ENCODE data around the gene MAMDC2. TPM values are rescaled to one million over a fixed set of nuclear protein-coding genes. Genes with fewer than 3 reads are reported as not detected.

Gene MAMDC2
- total RNA-seq, 1 donor from 2014 or later = 211 TPM

DNA sequence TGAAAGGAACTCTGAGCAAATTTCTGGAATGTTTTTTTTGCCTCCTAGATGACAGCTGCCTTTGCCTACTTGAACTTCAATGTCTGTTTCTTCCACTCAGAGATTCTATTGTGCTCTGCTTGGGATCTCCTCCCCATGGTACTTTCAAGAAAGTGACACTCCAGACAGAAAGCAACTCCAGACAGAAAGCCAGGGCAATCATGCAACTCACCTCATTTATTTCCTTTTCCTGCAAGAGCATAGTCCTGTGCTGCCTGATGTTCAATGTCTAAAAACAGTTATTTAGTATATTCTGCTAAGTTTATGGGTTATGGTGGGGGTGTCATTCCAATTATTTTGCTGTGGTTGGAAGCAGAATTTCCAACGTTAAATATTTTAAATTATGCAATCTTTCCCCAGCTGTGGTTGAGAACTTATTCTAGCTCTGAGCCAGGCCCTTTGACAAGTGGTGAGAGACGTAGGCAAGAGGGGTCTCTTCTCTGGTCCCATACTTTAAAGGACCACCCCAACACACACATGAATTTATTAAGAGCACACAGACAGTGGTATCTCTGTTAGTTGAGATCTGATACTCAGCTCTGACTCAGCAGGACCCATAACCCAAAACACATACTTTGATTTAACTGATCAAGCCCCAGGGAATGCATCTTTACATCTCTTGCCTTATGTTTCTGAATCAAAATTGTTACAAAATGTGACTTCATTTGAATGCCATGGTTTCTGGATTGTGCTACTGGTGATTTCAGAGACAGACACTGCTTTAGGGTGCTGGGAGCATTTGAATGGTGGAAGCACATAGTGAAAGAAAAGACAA is 39.5 kb upstream of the MAMDC2 start:
- Histone ChIP-seq H3K27ac (ENCODE audit: low read depth, low read length) (peak overlapping the region; percentile 87), H3K4me1 (ENCODE audit: insufficient read depth, low read length) (peaks cover 16% of the 10 kb centered on the region), H3K4me2 (ENCODE audit: low read length) (peak overlapping the region; percentile 56), H3K27me3 (ENCODE audit: insufficient read depth, low read length) (no peaks in the 10 kb centered on the region), H4K20me1 (ENCODE audit: insufficient read depth, low read length) (no peaks in the 10 kb centered on the region), H2AFZ (ENCODE audit: low read depth, low read length) (no peak overlapping the region), H3K79me2 (ENCODE audit: insufficient read depth, low read length) (no peaks in the 10 kb centered on the region), H3K4me3 (ENCODE audit: insufficient read depth, low read depth, low read length) (no peak overlapping the region), H3K36me3 (ENCODE audit: insufficient read depth, low read length) (no peaks in the 10 kb centered on the region), H3K9me3 (ENCODE audit: insufficient read depth, low read depth, low read length) (no peaks in the 10 kb centered on the region), H3K9ac (ENCODE audit: low read length) (peak overlapping the region; percentile 57)
- FAIRE-seq (no peak), DNase-seq (ENCODE audit: low read depth) (peak; percentile 77)
- H3K27ac Mint-ChIP-seq (ENCODE audit: unreplicated experiment) = peak overlapping the region; percentile 72
- H3K27me3 Mint-ChIP-seq (ENCODE audit: low read depth, unreplicated experiment) = no peaks in the 10 kb centered on the region
- no peak overlapping the region for H3K4me3 Mint-ChIP-seq (ENCODE audit: unreplicated experiment)
- H3K9me3 Mint-ChIP-seq (ENCODE audit: unreplicated experiment) = no peaks in the 10 kb centered on the region
- TF ChIP-seq, protein P1, sequence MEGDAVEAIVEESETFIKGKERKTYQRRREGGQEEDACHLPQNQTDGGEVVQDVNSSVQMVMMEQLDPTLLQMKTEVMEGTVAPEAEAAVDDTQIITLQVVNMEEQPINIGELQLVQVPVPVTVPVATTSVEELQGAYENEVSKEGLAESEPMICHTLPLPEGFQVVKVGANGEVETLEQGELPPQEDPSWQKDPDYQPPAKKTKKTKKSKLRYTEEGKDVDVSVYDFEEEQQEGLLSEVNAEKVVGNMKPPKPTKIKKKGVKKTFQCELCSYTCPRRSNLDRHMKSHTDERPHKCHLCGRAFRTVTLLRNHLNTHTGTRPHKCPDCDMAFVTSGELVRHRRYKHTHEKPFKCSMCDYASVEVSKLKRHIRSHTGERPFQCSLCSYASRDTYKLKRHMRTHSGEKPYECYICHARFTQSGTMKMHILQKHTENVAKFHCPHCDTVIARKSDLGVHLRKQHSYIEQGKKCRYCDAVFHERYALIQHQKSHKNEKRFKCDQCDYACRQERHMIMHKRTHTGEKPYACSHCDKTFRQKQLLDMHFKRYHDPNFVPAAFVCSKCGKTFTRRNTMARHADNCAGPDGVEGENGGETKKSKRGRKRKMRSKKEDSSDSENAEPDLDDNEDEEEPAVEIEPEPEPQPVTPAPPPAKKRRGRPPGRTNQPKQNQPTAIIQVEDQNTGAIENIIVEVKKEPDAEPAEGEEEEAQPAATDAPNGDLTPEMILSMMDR (IDR thresholded peaks at IDR 0.05; ENCODE audit: insufficient read depth, low read depth, low read length) = no peak
- no peak for TF ChIP-seq EZH2 (IDR thresholded peaks at IDR 0.05; ENCODE audit: insufficient read depth, low read length)
- peaks cover 4% of the 10 kb centered on the region for H3K4me1 Mint-ChIP-seq (ENCODE audit: low read depth, unreplicated experiment)
- no peaks in the 10 kb centered on the region for H3K36me3 Mint-ChIP-seq (ENCODE audit: low read depth, unreplicated experiment)

DNA sequence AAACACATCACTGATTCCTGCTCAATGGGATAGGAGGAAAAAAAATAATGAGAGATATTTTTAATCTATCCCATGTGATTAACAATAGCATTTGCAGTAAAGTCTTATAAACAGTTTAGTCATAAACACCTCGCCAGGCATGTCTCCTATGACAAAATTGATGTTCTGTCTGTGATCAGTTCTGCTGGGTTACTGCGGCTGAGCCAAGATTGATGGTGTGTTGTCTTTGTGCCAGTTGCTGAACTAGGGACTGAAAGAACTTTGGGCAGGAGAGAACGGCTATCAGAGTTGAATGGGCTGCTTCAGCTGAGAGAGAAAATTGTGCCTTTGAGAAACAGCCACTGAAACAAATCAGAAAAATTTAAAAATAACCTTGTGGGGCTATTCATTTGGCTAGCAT is 37.3 kb upstream of the MAMDC2 start:
- H3K9ac ChIP-seq (ENCODE audit: low read length) = no peak overlapping the region
- TF ChIP-seq, protein P1 (IDR thresholded peaks at IDR 0.05; ENCODE audit: insufficient read depth, low read depth, low read length) = no peak
- no peak for TF ChIP-seq EZH2 (IDR thresholded peaks at IDR 0.05; ENCODE audit: insufficient read depth, low read length)
- H3K27me3 Mint-ChIP-seq (ENCODE audit: low read depth, unreplicated experiment) = no peaks in the 10 kb centered on the region
- no peak overlapping the region for H3K4me2 ChIP-seq (ENCODE audit: low read length)
- no peaks in the 10 kb centered on the region for H3K9me3 Mint-ChIP-seq (ENCODE audit: unreplicated experiment)
- H3K27ac ChIP-seq (ENCODE audit: low read depth, low read length) = peak overlapping the region; percentile 7
- H3K4me3 ChIP-seq (ENCODE audit: insufficient read depth, low read depth, low read length) = no peak overlapping the region
- no peaks in the 10 kb centered on the region for H3K27me3 ChIP-seq (ENCODE audit: insufficient read depth, low read length)
- no peaks in the 10 kb centered on the region for H3K36me3 ChIP-seq (ENCODE audit: insufficient read depth, low read length)
- H4K20me1 ChIP-seq (ENCODE audit: insufficient read depth, low read length) = no peaks in the 10 kb centered on the region
- no peak overlapping the region for H3K27ac Mint-ChIP-seq (ENCODE audit: unreplicated experiment)
- H3K4me1 ChIP-seq (ENCODE audit: insufficient read depth, low read length) = peaks cover 16% of the 10 kb centered on the region
- peak overlapping the region; percentile 13 for H2AFZ ChIP-seq (ENCODE audit: low read depth, low read length)
- peaks cover 4% of the 10 kb centered on the region for H3K4me1 Mint-ChIP-seq (ENCODE audit: low read depth, unreplicated experiment)
- FAIRE-seq (peak; percentile 26), DNase-seq (ENCODE audit: low read depth) (peak; percentile 52)
- no peaks in the 10 kb centered on the region for H3K36me3 Mint-ChIP-seq (ENCODE audit: low read depth, unreplicated experiment)
- H3K79me2 ChIP-seq (ENCODE audit: insufficient read depth, low read length) = no peaks in the 10 kb centered on the region
- H3K9me3 ChIP-seq (ENCODE audit: insufficient read depth, low read depth, low read length) = no peaks in the 10 kb centered on the region
- H3K4me3 Mint-ChIP-seq (ENCODE audit: unreplicated experiment) = no peak overlapping the region

- H3K4me2 ChIP-seq (ENCODE audit: low read length) = no peak overlapping the region
- no peaks in the 10 kb centered on the region for H3K36me3 Mint-ChIP-seq (ENCODE audit: low read depth, unreplicated experiment)
- peaks cover 16% of the 10 kb centered on the region for H3K4me1 ChIP-seq (ENCODE audit: insufficient read depth, low read length)
- DNase-seq (ENCODE audit: low read depth) = no peak
- H3K9me3 ChIP-seq (ENCODE audit: insufficient read depth, low read depth, low read length) = no peaks in the 10 kb centered on the region
- no peak overlapping the region for H3K27ac ChIP-seq (ENCODE audit: low read depth, low read length)
- peaks cover 13% of the 10 kb centered on the region for H3K4me1 Mint-ChIP-seq (ENCODE audit: low read depth, unreplicated experiment)
- H3K27ac Mint-ChIP-seq (ENCODE audit: unreplicated experiment) = no peak overlapping the region
- no peaks in the 10 kb centered on the region for H3K36me3 ChIP-seq (ENCODE audit: insufficient read depth, low read length)
- H3K9me3 Mint-ChIP-seq (ENCODE audit: unreplicated experiment) = no peaks in the 10 kb centered on the region
- no peak overlapping the region for H3K4me3 ChIP-seq (ENCODE audit: insufficient read depth, low read depth, low read length)
- H2AFZ ChIP-seq (ENCODE audit: low read depth, low read length) = no peak overlapping the region
- no peak overlapping the region for H3K4me3 Mint-ChIP-seq (ENCODE audit: unreplicated experiment)
- H3K27me3 ChIP-seq (ENCODE audit: insufficient read depth, low read length) = no peaks in the 10 kb centered on the region
- H3K79me2 ChIP-seq (ENCODE audit: insufficient read depth, low read length) = no peaks in the 10 kb centered on the region
- no peak overlapping the region for H3K9ac ChIP-seq (ENCODE audit: low read length)
- no peaks in the 10 kb centered on the region for H3K27me3 Mint-ChIP-seq (ENCODE audit: low read depth, unreplicated experiment)
- TF ChIP-seq, protein P1 (IDR thresholded peaks at IDR 0.05; ENCODE audit: insufficient read depth, low read depth, low read length) = no peak
- no peak for TF ChIP-seq EZH2 (IDR thresholded peaks at IDR 0.05; ENCODE audit: insufficient read depth, low read length)
- no peaks in the 10 kb centered on the region for H4K20me1 ChIP-seq (ENCODE audit: insufficient read depth, low read length)
- FAIRE-seq = no peak
These were observed 35.8 kb upstream of the MAMDC2 start for GRCh38 chr9:70007831-70008230.

Data from astrocyte (in vitro differentiated cells and primary cell).